ENCODE data around the gene IER3. TPM values are rescaled to one million over a fixed set of nuclear protein-coding genes. Genes with fewer than 3 reads are reported as not detected.

Gene IER3
- total and polyA plus RNA-seq, 2 of the 13 experiments (the other 11 are each of a cell fraction or from before 2014, with no cell fraction given), result 51.1 to 131 TPM

DNA sequence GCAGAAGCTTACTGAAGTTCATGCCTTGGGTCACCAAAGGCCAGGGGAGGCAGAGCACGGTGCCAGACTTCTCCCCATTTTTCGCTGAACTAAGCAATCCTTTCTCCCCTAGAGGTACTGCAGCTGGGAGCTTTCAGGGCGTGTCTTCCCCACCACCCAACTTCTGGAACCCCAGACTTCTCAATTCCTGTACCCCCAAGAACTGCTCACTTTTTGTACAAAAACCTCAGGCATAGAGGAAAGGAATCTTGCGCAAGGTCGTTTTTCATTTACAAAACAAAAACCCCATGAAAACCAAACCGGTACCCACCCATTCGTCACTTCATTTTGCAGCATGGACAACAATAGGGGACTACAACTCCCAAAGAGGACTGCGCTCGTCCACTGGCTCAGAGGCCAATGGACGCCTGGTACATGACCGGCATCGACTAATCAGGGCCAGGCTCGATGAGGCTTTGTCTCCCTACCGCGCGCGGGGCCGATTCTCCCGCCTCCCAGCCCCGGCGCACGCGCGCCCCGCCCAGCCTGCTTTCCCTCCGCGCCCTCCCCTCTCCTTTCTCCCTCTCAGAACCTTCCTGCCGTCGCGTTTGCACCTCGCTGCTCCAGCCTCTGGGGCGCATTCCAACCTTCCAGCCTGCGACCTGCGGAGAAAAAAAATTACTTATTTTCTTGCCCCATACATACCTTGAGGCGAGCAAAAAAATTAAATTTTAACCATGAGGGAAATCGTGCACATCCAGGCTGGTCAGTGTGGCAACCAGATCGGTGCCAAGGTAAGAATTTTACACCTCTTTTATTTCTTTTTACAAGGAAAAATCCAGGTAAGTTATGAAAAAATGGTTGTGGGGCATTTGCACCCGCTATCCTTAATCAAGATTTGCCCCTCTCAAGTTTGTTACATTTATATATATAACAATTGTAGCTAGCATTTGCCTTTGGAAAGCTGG is 24.3 kb downstream of the IER3 start, which contains the start of gene TUBB:
Gene TUBB, plus strand, starts transcription at position 562 of the 947 bp plus-strand sequence. Its CDS starts 155 bp downstream, at position 717.
- in situ Hi-C loops (cut with HindIII; ENCODE audit: extremely low pct_ligation_motif_present, low pct_unique_long_range_greater_than_20kb) (loop anchor here (5.0 to 10.0 kb wide), 2 partner anchors 43 to 235 kb away; partner anchors contain the start of gene HLA-E), intact Hi-C loops (cut with micrococcal nuclease; ENCODE audit: unreplicated experiment) (loop anchor here (1.0 to 5.0 kb wide), 4 partner anchors 29 to 238 kb away; partner anchors contain the start of genes MRPS18B and PPP1R10)
- FAIRE-seq, result peak; percentile 89
- peak; percentile 99 for DNase-seq (ENCODE audit: low spot score)
- POLR2A ChIA-PET, result interaction anchor here (0.6 to 5.0 kb wide), 20 partner anchors 11 to 262 kb away, joined by 3 to 92 read pairs (median 8); partner anchors contain the start of genes DHX16, FLOT1, IER3 and MRPS18B
- Histone ChIP-seq H3K9ac (ENCODE audit: insufficient read depth, low read depth, low read length) (peak within 1 kb of the TSS; percentile 96), H3K36me3 (replicated peaks in 1 of 2; ENCODE audit: control insufficient read depth in 1 of 2, insufficient read depth in 2 of 2, low read length in 2 of 2) (peaks cover 13 to 28% of the 10 kb centered on the region in 2 experiments), H4K20me1 (ENCODE audit: insufficient read depth, low read length) (peaks cover 36% of the 10 kb centered on the region), H3K27ac (ENCODE audit: extremely low read length, insufficient read depth, low read length) (peak within 1 kb of the TSS; percentile 96), H3K4me2 (ENCODE audit: low read depth, low read length) (peak within 1 kb of the TSS; percentile 96), H3K4me1 (ENCODE audit: insufficient read depth, low read length) (peaks cover 63% of the 10 kb centered on the region), H2AFZ (ENCODE audit: low read length) (peak within 1 kb of the TSS; percentile 55), H3K27me3 (ENCODE audit: control insufficient read depth in 1 of 2, insufficient read depth in 2 of 2, low read length in 2 of 2) (no peaks in the 10 kb centered on the region; a peak in 1 of 5 replicates), H3K4me3 (replicated peaks in 1 of 3; ENCODE audit: insufficient read depth in 1 of 3, low read depth in 2 of 3, low read length in 3 of 3) (peak within 1 kb of the TSS; percentile 89 to 94 (median 90)), H3K9me3 (ENCODE audit: low read length) (no peaks in the 10 kb centered on the region), H3K79me2 (ENCODE audit: insufficient read depth, low read length) (peaks cover 46% of the 10 kb centered on the region)
- CTCF ChIA-PET (ENCODE audit: low intra/inter-chr PET ratio, low total read pairs), result interaction anchor here (1.0 kb wide), 1 partner anchor 38 kb away, joined by 4 read pairs; no protein-coding TSS in a partner anchor
- under 1% methylated on average over 38 of the region's 38 CpGs for WGBS (ENCODE audit: low lambda C conversion rate)
- BruUV-seq (replicated peaks), result no TSS peak
- ATAC-seq, result peak; percentile 85
- TF ChIP-seq ZNF720 (CRISPR knock-in tag; IDR thresholded peaks at IDR 0.05), result no peak
- TF ChIP-seq, protein P1, sequence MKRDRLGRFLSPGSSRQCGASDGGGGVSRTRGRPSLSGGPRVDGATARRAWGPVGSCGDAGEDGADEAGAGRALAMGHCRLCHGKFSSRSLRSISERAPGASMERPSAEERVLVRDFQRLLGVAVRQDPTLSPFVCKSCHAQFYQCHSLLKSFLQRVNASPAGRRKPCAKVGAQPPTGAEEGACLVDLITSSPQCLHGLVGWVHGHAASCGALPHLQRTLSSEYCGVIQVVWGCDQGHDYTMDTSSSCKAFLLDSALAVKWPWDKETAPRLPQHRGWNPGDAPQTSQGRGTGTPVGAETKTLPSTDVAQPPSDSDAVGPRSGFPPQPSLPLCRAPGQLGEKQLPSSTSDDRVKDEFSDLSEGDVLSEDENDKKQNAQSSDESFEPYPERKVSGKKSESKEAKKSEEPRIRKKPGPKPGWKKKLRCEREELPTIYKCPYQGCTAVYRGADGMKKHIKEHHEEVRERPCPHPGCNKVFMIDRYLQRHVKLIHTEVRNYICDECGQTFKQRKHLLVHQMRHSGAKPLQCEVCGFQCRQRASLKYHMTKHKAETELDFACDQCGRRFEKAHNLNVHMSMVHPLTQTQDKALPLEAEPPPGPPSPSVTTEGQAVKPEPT (CRISPR knock-in tag; IDR thresholded peaks at IDR 0.05; ENCODE audit: low read depth), result no peak; the same call in 1 of the 2 replicates
- TF ChIP-seq PRPF4 (IDR thresholded peaks at IDR 0.05; ENCODE audit: low read depth, low read length, poor library complexity, severe bottlenecking), result no peak
- TF ChIP-seq, protein P2, sequence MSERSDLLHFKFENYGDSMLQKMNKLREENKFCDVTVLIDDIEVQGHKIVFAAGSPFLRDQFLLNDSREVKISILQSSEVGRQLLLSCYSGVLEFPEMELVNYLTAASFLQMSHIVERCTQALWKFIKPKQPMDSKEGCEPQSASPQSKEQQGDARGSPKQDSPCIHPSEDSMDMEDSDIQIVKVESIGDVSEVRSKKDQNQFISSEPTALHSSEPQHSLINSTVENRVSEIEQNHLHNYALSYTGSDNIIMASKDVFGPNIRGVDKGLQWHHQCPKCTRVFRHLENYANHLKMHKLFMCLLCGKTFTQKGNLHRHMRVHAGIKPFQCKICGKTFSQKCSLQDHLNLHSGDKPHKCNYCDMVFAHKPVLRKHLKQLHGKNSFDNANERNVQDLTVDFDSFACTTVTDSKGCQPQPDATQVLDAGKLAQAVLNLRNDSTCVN (CRISPR knock-in tag; IDR thresholded peaks at IDR 0.05; ENCODE audit: borderline replicate concordance), result peak; percentile 25; the same call in 1 of the 2 replicates
- peak; percentile 67 for TF ChIP-seq PHF8 (CRISPR knock-in tag; IDR thresholded peaks at IDR 0.05)
- TF ChIP-seq, protein P3, sequence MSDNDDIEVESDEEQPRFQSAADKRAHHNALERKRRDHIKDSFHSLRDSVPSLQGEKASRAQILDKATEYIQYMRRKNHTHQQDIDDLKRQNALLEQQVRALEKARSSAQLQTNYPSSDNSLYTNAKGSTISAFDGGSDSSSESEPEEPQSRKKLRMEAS (IDR thresholded peaks at IDR 0.05), result peak; percentile 82
- TF ChIP-seq, protein P4, sequence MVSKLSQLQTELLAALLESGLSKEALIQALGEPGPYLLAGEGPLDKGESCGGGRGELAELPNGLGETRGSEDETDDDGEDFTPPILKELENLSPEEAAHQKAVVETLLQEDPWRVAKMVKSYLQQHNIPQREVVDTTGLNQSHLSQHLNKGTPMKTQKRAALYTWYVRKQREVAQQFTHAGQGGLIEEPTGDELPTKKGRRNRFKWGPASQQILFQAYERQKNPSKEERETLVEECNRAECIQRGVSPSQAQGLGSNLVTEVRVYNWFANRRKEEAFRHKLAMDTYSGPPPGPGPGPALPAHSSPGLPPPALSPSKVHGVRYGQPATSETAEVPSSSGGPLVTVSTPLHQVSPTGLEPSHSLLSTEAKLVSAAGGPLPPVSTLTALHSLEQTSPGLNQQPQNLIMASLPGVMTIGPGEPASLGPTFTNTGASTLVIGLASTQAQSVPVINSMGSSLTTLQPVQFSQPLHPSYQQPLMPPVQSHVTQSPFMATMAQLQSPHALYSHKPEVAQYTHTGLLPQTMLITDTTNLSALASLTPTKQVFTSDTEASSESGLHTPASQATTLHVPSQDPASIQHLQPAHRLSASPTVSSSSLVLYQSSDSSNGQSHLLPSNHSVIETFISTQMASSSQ (IDR thresholded peaks at IDR 0.05; ENCODE audit: low read depth), result no peak
- TF ChIP-seq, protein P4 (CRISPR knock-in tag; IDR thresholded peaks at IDR 0.05; ENCODE audit: borderline replicate concordance), result 0 out of 2 replicates have a peak, but pooled peaks have one; percentile 4
- no peak for TF ChIP-seq ZNF136 (CRISPR knock-in tag; IDR thresholded peaks at IDR 0.05; ENCODE audit: low read depth)
- no peak for TF ChIP-seq SMAD9 (CRISPR knock-in tag; IDR thresholded peaks at IDR 0.05)
- TF ChIP-seq, protein P5, sequence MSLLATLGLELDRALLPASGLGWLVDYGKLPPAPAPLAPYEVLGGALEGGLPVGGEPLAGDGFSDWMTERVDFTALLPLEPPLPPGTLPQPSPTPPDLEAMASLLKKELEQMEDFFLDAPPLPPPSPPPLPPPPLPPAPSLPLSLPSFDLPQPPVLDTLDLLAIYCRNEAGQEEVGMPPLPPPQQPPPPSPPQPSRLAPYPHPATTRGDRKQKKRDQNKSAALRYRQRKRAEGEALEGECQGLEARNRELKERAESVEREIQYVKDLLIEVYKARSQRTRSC (CRISPR knock-in tag; IDR thresholded peaks at IDR 0.05; ENCODE audit: low read depth), result no peak; the same call in 1 of the 2 replicates
- no peak for TF ChIP-seq TAF15 (IDR thresholded peaks at IDR 0.05; ENCODE audit: low read depth, low read length, poor library complexity, severe bottlenecking)
- TF ChIP-seq ZFP62 (CRISPR knock-in tag; IDR thresholded peaks at IDR 0.05), result no peak
- TF ChIP-seq HHEX (CRISPR knock-in tag; IDR thresholded peaks at IDR 0.05), result no peak
